GM18505 (cell line): ENCODE results near the gene RFC1.
"Not testable (repeated sequence)": the region's sequence is repeated elsewhere in the genome, so short reads cannot be mapped to it uniquely, and the experiment has no call there.

Experiments
- ATAC-seq: cut with Tn5 transposase; IDR thresholded peaks from one replicate; pipeline ENCODE4 v1.9.1; 2021; ENCODE audit not compliant: unreplicated experiment
- POLR2A ChIP-seq: IDR thresholded peaks from 4 replicates; pipeline ENCODE4 v1.6.1; 2011; ENCODE audit warnings: borderline replicate concordance; ENCODE audit not compliant: insufficient read depth, insufficient read length; ENCODE audit errors: extremely low read depth

RFC1 gene, protein sequence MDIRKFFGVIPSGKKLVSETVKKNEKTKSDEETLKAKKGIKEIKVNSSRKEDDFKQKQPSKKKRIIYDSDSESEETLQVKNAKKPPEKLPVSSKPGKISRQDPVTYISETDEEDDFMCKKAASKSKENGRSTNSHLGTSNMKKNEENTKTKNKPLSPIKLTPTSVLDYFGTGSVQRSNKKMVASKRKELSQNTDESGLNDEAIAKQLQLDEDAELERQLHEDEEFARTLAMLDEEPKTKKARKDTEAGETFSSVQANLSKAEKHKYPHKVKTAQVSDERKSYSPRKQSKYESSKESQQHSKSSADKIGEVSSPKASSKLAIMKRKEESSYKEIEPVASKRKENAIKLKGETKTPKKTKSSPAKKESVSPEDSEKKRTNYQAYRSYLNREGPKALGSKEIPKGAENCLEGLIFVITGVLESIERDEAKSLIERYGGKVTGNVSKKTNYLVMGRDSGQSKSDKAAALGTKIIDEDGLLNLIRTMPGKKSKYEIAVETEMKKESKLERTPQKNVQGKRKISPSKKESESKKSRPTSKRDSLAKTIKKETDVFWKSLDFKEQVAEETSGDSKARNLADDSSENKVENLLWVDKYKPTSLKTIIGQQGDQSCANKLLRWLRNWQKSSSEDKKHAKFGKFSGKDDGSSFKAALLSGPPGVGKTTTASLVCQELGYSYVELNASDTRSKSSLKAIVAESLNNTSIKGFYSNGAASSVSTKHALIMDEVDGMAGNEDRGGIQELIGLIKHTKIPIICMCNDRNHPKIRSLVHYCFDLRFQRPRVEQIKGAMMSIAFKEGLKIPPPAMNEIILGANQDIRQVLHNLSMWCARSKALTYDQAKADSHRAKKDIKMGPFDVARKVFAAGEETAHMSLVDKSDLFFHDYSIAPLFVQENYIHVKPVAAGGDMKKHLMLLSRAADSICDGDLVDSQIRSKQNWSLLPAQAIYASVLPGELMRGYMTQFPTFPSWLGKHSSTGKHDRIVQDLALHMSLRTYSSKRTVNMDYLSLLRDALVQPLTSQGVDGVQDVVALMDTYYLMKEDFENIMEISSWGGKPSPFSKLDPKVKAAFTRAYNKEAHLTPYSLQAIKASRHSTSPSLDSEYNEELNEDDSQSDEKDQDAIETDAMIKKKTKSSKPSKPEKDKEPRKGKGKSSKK

DNA sequence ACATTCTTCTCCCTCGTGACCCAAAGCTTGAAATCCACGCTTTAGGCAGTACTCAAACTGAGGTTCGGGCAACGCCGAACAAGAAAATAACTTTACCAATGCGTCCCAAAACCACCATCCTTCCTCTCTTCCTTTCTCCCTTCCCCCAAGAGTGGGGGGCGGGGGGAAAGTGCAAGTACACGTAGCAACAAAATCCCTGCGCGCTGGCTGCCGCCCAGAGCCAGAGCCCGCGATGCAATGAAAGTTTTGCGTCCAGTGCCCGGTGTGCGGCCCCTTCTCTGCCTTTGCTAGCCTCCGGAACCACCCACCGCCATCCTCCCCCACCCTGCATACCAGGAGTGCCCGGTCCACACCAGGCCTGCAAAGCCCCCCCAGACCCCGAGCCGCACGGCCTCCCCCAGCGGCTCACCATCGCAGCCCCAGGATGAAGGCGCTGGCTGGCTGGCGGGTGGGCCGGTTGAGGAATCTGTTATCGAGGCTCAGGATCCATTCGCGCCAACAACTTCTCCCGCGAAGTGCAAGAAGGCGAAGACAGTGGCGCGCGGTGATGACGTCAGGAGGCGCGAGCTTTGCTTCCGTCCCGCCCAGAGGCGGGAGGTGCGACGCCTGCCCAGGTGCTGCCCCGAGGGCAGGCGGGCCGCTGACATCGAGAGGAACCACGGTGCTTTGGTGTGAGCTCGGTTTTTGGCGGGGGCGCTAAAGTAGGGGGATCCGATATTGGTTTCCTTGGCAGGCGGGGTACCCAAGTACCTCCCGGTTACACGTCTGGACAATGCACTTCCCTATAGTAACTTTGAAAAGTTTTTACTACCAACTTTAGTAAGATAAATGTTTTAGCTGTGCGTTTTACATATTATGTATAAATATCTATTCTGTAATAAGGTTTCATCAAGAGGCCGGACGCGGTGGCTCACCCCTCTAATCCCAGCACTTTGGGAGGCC is at the start of gene RFC1:
Gene RFC1, minus strand, starts transcription at position 533 of the 942 bp plus-strand sequence. Its CDS starts 121 bp downstream, at position 412.
- peak; percentile 86 for ATAC-seq
- peak; percentile 74 for TF ChIP-seq POLR2A

DNA sequence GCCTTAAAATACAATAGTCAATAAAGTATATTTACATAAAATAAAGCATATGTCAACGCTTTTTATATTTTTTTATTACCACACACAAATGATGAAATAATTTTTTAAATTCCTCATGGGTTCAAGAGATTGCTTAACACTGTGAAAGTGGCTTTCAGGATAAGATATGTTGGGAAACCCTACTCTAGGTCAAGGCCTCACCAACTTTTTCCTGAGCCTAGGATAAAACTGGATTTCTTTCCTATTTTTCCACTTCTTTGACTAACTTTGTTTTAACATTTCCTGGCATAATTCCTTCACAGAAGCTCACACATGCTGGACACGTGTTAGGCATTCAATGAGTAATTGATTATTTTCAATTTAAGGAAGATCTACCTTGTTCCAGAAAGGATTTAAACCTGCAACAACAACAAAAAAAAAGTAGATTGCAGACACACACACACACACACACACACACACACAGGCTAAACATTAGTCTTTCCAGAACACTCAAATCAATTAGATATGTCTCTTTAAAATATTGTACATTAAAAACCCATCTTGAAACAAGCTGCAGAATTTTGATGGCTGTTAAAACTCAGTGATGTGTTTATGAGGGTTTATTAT is 49.6 kb upstream of the RFC1 start:
- ATAC-seq: no peak
- TF ChIP-seq POLR2A: no peak

DNA sequence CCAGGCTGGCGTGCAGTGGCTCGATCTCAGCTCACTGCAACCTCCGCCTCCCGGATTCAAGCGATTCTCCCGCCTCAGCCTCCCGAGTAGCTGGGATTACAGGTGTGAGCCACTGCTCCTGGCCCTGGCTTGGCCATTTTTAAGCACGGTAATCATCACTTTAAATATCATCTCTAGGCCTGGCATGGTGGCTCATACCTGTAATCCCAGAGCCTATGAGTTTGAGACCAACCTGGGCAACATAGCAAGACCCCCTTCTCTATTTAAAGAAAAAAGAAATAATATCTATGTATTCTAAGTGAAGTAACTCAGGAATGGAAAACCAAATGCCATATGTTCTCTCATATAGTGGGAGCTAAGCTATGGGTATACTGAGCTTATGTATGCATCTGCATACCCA is 45.4 kb upstream of the RFC1 start:
- ATAC-seq: not testable (repeated sequence)

DNA sequence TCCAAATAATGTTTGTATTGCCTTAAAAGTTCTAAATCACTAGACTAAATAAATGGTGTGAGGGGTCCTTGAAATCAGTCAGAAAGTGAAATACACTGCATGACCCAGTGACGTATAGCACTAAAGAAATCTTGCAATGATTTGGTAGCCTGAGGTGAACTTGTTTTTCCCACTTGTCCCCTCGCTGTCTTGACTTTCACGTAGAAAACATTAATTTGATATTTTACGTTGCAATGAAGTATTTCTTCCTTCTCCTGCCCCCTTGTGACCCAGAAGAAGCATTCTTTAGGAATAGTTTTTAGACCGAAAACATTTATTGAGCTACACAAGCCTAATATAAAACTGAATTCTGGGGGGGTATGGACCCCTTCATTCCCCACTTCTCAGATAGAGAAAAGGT is 44.3 kb upstream of the RFC1 start:
- TF ChIP-seq POLR2A: no peak
- ATAC-seq: no peak

DNA sequence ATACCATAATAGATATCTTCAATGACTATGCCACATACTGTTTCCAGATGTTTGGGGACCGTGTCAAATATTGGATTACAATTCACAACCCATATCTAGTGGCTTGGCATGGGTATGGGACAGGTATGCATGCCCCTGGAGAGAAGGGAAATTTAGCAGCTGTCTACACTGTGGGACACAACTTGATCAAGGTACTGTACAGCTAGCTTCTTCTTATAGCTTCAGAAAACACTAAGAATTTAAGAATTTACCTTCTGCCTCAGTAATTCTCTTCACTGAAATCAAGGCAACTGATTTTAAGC is 41.4 kb upstream of the RFC1 start:
- ATAC-seq: no peak
- TF ChIP-seq POLR2A: no peak

DNA sequence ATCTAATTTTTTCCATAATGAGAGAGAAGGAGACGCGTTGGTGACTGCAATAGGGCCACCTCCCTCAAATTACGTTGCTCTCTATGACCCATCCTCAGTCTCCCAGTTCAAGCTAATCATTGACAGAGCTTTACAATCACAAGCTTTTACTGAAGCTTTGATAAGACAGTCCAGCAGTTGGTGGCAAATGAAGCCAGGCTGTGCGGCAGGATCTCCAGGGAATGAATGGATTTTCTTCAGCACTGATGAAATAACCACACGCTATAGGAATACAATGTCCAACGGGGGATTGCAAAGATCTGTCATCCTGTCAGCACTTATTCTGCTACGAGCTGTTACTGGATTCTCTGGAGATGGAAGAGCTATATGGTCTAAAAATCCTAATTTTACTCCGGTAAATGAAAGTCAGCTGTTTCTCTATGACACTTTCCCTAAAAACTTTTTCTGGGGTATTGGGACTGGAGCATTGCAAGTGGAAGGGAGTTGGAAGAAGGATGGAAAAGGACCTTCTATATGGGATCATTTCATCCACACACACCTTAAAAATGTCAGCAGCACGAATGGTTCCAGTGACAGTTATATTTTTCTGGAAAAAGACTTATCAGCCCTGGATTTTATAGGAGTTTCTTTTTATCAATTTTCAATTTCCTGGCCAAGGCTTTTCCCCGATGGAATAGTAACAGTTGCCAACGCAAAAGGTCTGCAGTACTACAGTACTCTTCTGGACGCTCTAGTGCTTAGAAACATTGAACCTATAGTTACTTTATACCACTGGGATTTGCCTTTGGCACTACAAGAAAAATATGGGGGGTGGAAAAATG is 40.8 kb upstream of the RFC1 start, which contains the start of gene KLB:
Gene KLB, plus strand, starts transcription at position 168 of the 821 bp plus-strand sequence. Its CDS starts 20 bp downstream, at position 188.
- TF ChIP-seq POLR2A: no peak
- ATAC-seq: no peak

DNA sequence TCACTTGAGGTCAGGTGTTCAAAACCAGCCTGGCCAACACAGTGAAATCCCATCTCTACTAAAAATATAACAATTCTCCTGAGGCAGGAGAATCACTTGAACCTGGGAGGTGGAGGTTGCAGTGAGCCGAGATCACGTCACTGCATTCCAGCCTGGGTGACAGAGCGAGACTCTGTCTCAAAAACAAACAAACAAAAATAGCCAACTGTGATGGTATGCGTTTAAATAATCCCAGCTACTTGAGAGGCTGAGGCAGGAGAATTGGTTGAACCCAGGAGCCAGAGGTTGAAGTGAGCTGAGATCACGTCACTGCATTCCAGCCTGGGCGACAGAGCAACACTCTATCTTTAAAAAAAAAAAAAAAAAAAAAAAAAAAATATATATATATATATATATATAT is 35.5 kb upstream of the RFC1 start:
- ATAC-seq: not testable (repeated sequence)

DNA sequence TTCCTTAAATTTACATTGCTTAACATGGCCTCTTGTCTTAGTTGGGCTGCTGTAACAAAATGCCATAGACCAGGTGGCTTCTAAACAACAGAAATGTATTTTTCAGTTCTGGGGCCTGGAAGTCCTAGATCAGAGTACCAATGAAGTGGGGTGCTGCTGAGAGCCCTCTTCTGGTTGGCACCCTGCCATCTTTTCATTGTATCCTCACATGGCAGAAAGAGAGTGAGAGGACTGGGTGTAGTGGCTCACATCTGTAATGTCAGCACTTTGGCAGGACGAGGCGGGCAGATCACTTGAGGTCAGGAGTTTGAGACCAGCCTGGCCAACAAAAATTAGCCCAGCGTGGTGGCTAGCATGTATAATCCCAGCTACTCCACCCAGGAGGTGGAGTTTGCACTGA is 28.5 kb upstream of the RFC1 start:
- ATAC-seq: no peak
- no peak for TF ChIP-seq POLR2A

DNA sequence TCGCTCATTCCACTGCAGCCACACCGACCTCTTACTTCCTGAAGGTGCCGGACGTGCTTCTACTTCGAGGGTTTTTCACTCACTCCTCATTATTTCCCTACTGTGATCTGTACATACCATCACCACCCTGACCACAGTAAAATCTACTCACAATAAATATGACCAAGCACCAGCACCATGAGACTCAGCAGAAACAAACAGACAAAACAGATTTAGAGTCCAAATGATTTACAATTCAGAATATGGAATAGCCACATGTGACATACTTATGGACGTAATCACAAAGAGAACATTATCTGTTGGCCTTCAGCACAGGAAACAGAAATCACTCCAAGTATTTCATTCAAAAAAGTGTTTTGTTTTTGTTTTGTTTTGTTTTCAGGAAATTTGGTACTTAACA is 24.4 kb upstream of the RFC1 start:
- no peak for ATAC-seq
- no peak for TF ChIP-seq POLR2A

DNA sequence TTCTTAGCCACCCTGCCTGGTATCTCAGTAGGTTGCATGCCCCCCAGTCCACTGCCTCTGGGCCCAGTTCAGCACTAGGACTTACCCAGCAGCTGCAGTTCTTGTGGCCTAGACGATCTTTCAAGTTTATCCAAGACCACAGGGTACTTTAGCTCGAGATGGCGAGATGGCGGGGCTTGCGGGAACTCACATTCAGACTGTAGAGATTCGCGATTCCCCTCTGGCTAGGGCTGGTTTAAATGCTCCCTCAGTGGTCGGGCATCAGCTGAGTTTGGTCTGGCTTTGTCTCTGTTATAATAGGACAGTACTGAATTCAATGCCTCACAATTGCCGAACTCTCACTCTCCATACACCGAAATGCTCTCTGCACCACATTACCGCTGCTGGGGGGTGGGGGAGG is 18.4 kb upstream of the RFC1 start:
- ATAC-seq: no peak
- no peak for TF ChIP-seq POLR2A

DNA sequence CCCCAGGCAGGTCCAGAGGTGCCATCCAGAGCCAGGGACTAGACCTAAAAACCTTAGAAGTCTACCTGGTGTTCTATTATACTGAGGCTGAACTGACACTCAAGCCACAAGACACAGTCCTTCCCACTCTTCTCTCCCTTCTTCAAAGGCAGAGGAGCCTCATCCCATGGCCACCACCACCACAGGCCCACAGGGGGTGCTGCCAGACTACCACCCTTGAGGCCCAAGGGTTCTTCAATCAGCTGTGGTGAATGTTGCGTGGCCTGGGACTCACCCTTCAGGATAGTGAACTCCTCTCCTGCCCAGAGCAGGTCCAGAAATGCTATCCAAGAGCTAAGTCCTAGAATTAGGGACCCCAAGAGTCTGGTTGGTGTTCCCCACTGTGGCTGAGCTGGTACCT is 17.5 kb upstream of the RFC1 start:
- ATAC-seq: no peak
- no peak for TF ChIP-seq POLR2A

DNA sequence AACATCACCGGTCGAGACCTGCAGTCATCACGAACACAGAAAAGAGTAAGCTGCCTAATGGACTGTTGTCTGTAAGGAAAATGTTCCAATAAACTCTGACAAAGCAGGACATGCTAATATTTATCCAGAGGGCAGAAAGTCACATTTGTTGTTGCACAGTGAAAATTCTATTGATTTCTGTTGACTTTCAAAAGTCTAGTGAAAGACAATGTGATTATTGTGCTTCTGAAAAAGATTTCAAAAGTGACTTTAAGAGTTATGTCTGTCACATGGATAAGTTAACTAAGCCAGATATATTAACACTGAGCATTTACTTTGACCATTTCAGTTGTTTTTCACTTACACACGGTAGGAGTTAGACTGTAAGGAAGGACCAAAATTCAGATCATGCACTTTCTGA is 9.3 kb upstream of the RFC1 start:
- no peak for TF ChIP-seq POLR2A
- ATAC-seq: no peak

DNA sequence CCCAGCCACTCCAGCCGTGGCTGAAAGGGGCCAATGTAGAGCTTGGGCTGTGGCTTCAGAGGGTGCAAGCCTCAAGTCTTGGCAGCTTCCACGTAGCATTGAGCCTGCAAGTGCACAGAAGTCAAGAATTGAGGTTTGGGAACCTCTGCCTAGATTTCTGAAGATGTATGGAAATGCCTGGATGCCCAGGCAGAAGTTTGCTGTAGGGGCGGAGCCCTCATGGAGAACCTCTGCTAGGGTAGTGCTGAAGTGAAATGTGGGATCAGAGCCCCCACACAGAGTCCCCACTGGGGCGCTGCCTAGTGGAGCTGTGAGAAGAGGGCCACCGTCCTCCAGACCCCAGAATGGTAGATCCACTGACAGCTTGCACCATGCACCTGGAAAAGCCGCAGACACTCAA is 5.0 kb upstream of the RFC1 start:
- not testable (repeated sequence) for ATAC-seq
